Mesothelial cell of epicardium (in vitro differentiated cells): ENCODE results near the gene ORM2. TPM values are rescaled to one million over a fixed set of nuclear protein-coding genes. Genes with fewer than 3 reads are reported as not detected.

Experiments
- DNase-seq, 2 experiments: peaks; one replicate each; pipeline ENCODE4 v3.0.0; 2021; ENCODE audit warnings: low spot score in 2 of 2; ENCODE audit not compliant: unreplicated experiment in 2 of 2
- H3K27ac Mint-ChIP-seq: 2 replicates; pipeline ENCODE4 v1.8.0; 2021; ENCODE audit warnings: mixed read lengths
- H3K27me3 Mint-ChIP-seq: 2 replicates; pipeline ENCODE4 v1.8.0; 2021; ENCODE audit warnings: low read depth, mixed read lengths
- H3K36me3 Mint-ChIP-seq: 2 replicates; pipeline ENCODE4 v1.8.0; 2021; ENCODE audit warnings: mixed read lengths
- H3K4me1 Mint-ChIP-seq: 2 replicates; pipeline ENCODE4 v1.8.0; 2021; ENCODE audit warnings: mixed read lengths
- H3K4me3 Mint-ChIP-seq: 2 replicates; pipeline ENCODE4 v1.8.0; 2021; ENCODE audit warnings: mild to moderate bottlenecking, moderate library complexity, mixed read lengths
- H3K9me3 Mint-ChIP-seq: 2 replicates; pipeline ENCODE4 v1.8.0; 2021; ENCODE audit warnings: mixed read lengths
- total RNA-seq: library from RNA; stranded (reverse); gene quantifications from 3 replicates; pipeline ENCODE4 v1.2.1, GENCODE V29; 2021
- TF ChIP-seq, protein P1 (sequence below): fragments of 200-600 bp; sonication (generic); IDR thresholded peaks from one replicate; pipeline ENCODE4 v1.5.0; 2021; ENCODE audit warnings: antibody characterized with exemption; ENCODE audit not compliant: unreplicated experiment

The ORM2 gene
- total RNA-seq, 1 donor from 2014 or later = not detected

DNA sequence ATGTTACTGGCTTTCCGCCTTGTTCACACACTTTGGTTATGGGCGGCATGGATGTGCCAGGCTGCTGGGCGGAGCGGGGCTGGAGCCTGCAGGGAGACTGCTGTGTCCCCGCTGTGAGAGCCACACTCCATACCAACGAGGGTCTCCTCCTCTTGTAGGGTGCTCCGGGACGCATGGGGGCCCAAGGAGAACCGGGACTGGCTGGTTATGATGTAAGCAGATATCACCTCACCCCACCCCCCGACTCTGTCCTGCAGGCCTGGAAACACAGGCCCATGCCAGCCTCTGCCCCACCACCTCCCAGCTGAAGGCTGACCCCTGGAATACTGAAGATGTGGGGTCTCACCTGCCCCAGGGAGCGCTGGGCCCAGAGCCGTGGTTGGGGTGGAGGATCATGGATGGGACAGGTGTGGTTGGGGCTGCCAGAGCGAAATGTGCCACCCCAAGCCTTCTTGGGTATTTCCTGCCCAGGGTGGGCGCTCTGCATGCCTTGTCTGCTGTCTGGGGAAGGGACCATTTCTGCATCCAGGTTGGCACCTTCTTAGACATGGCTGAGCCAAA lies 46.0 kb upstream of the ORM2 start:
- H3K36me3 Mint-ChIP-seq = peaks cover 18% of the 10 kb centered on the region
- H3K27ac Mint-ChIP-seq = no peak overlapping the region
- H3K4me3 Mint-ChIP-seq = no peak overlapping the region
- TF ChIP-seq, protein P1, sequence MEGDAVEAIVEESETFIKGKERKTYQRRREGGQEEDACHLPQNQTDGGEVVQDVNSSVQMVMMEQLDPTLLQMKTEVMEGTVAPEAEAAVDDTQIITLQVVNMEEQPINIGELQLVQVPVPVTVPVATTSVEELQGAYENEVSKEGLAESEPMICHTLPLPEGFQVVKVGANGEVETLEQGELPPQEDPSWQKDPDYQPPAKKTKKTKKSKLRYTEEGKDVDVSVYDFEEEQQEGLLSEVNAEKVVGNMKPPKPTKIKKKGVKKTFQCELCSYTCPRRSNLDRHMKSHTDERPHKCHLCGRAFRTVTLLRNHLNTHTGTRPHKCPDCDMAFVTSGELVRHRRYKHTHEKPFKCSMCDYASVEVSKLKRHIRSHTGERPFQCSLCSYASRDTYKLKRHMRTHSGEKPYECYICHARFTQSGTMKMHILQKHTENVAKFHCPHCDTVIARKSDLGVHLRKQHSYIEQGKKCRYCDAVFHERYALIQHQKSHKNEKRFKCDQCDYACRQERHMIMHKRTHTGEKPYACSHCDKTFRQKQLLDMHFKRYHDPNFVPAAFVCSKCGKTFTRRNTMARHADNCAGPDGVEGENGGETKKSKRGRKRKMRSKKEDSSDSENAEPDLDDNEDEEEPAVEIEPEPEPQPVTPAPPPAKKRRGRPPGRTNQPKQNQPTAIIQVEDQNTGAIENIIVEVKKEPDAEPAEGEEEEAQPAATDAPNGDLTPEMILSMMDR = no peak
- no peak for DNase-seq
- H3K9me3 Mint-ChIP-seq = no peaks in the 10 kb centered on the region
- peaks cover 33% of the 10 kb centered on the region for H3K4me1 Mint-ChIP-seq
- H3K27me3 Mint-ChIP-seq = no peaks in the 10 kb centered on the region

DNA sequence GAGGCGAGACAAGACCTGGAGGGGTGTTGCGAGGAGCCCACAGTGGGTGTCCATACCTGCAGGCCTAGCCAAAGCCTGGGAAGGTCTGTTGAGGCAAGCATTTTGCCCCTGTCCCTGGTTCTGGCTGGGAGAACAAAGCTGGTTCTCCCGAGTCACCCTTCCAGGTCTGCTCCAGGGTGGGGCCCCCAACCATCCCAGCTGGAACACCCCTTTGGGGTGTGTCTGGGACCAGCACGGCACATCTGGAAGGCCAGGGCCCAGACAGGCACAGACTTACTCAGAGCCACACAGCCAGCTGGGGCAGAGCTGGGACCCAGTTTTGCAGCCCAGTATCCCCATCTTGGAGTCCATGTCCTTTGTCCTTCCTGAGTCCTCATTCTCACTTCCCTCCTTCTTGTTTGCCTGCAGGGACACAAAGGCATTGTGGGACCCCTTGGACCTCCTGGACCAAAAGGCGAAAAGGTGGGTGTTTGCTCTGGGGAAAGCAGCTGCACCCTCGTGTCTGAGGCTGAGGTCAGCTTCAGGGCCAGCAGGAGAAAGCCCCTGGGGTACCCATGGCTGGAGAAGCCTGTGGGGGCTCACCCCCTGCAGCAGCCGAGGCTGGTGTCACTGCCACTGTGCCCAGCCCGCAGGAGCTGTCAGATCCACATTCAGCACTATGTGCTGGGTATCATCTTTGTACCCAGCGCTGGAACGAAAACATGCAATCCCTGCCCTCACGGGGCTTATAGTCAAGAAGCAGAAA lies 45.2 kb upstream of the ORM2 start:
- TF ChIP-seq, protein P1 = no peak
- H3K4me3 Mint-ChIP-seq = no peak overlapping the region
- no peak overlapping the region for H3K27ac Mint-ChIP-seq
- no peak for DNase-seq
- peaks cover 18% of the 10 kb centered on the region for H3K36me3 Mint-ChIP-seq
- no peaks in the 10 kb centered on the region for H3K9me3 Mint-ChIP-seq
- H3K27me3 Mint-ChIP-seq = no peaks in the 10 kb centered on the region
- peaks cover 34% of the 10 kb centered on the region for H3K4me1 Mint-ChIP-seq

DNA sequence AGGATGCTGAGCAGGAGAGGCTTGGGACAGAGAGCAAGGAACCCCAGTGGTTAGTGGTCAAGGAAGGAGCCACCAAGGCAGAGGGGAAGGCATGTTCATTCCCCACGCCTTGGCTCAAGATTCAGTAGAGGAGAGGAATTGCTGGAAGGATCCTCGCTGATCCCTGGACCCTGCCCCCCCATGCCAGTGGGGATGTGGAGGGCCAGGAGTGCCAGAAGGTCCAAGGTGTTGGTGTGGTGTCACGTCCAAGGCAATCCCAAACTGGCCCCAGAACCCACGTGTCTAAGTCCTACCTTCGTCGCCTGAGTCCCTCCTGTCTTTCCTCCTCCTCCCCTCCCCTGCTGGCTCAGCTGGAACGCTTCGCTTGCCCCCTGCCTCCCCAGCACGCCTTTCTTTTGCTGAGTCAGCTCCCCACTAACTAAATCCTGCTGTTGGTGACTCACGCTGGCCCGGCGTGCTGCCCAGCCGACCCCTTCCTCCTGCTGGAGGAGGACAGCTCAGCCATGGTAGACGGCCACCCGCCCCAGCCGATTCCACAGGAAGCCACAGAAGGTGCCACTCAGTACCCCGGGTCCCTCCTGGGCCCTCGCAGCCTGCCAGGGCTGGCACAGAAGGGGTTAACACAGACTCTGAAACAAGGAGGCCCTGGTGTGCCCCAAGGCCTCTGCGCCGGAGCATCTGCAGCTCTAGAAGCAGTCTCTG lies 44.4 kb upstream of the ORM2 start:
- H3K4me1 Mint-ChIP-seq = peaks cover 34% of the 10 kb centered on the region
- H3K9me3 Mint-ChIP-seq = no peaks in the 10 kb centered on the region
- H3K27me3 Mint-ChIP-seq = no peaks in the 10 kb centered on the region
- H3K27ac Mint-ChIP-seq = peak overlapping the region; percentile 78
- no peak overlapping the region for H3K4me3 Mint-ChIP-seq
- DNase-seq = peak; percentile 21 to 45
- peaks cover 18% of the 10 kb centered on the region for H3K36me3 Mint-ChIP-seq
- TF ChIP-seq, protein P1 = no peak

DNA sequence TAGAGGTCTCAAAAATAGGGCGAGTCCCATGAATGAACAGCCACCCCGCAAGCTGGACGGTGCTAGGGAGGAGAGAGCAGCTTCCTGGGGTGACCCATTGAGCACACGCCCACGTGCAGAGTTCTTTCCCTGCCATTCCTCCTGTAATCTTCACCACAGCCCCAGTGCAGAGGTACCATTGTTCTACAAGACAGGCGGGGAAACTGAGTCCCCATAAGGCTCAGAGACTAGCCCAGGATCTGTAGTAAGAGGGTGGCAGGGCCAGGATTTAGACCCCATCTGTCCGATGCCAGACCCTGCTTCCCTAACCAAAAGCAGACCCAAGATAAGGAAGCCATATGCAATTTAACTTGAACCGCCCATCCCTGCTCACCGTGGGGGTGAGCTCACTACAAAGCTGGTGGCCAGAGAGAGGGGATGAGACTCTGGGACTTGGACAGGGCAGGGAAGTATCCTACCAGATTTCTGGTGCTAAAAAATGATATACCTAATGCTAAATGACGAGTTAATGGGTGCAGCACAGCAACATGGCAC lies 43.5 kb upstream of the ORM2 start:
- no peak overlapping the region for H3K4me3 Mint-ChIP-seq
- peaks cover 35% of the 10 kb centered on the region for H3K4me1 Mint-ChIP-seq
- no peaks in the 10 kb centered on the region for H3K27me3 Mint-ChIP-seq
- peak in 1 of 2 experiments; percentile 25 for DNase-seq
- H3K27ac Mint-ChIP-seq = peak overlapping the region; percentile 52
- TF ChIP-seq, protein P1 = no peak
- H3K36me3 Mint-ChIP-seq = peaks cover 17% of the 10 kb centered on the region
- H3K9me3 Mint-ChIP-seq = no peaks in the 10 kb centered on the region

DNA sequence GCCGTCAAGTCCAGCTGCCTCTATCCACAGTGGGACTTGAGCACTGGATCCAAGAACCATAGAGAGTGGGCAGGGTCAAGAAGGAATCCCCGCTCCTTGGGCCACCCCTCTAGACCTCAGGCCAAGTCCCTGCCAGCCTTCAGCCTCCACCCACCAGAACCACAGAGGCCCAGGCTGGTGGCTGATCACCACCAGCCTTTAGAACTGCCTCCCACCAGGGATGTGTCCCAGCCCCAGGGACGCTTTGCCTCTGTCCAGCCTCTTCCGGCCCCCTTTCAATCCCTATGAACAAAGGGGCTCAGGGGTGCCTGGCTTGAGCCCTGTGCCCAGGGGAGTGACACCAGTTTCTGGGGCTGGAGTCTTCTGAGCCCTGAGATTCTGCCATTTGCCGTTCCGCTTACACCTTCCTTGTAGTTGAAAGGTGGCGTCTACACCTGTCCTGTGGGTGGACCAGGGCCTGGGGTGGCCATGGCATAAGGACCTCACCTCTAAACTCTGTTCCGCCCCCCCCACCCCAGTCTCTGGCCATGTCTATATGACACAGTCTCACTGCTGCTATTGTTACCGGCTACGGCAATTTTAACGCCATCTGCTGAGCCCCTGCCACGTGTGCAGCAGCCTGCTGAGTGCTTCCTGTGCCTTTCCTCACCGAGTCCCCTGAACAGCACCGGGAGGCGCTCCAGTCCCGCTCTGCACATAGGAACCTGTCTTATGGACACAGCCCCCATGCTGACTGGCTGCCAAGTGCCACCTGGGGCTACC lies 42.5 kb upstream of the ORM2 start:
- H3K27ac Mint-ChIP-seq = peak overlapping the region; percentile 86
- peaks cover 28% of the 10 kb centered on the region for H3K4me1 Mint-ChIP-seq
- H3K27me3 Mint-ChIP-seq = no peaks in the 10 kb centered on the region
- TF ChIP-seq, protein P1 = no peak
- peaks cover 17% of the 10 kb centered on the region for H3K36me3 Mint-ChIP-seq
- no peaks in the 10 kb centered on the region for H3K9me3 Mint-ChIP-seq
- DNase-seq = peak; percentile 13 to 36
- no peak overlapping the region for H3K4me3 Mint-ChIP-seq
